Vagina (tissue), 2 donors: ENCODE results near the gene COTL1. TPM values are rescaled to one million over a fixed set of nuclear protein-coding genes. Genes with fewer than 3 reads are reported as not detected.

Experiments
- DNase-seq, 2 donors: peaks; one replicate each; pipeline ENCODE4 v3.0.0-alpha.2; 2017; ENCODE audit errors: extremely low spot score in 2 of 2
- H3K27ac ChIP-seq: fragments of 200-600 bp; sonication (generic); one replicate; pipeline ENCODE4 v1.5.1; 2019
- H3K27me3 ChIP-seq: fragments of 200-600 bp; sonication (generic); one replicate; pipeline ENCODE4 v1.5.1; 2019
- H3K36me3 ChIP-seq, 2 donors: fragments of 200-600 bp; sonication (generic); one replicate each; pipeline ENCODE4 v1.5.1; 2017 to 2019
- H3K4me1 ChIP-seq: fragments of 200-600 bp; sonication (generic); one replicate; pipeline ENCODE4 v1.5.1; 2019
- H3K4me3 ChIP-seq, 2 donors: fragments of 200-600 bp; sonication (generic); 1 replicate in 1 of 2; 2 replicates in 1 of 2; pipeline ENCODE4 v1.5.1; 2016 to 2019
- H3K9me3 ChIP-seq: fragments of 200-600 bp; sonication (generic); one replicate; pipeline ENCODE4 v1.5.1; 2019
- POLR2A ChIP-seq, 2 donors: fragments of 450-650 bp; IDR thresholded peaks; one replicate each; pipeline ENCODE4 v1.6.1; 2017; ENCODE audit warnings: antibody characterized with exemption in 2 of 2, mild to moderate bottlenecking in 2 of 2, moderate library complexity in 2 of 2
- POLR2AphosphoS5 ChIP-seq, 2 donors: sonication (generic); formaldehyde crosslinking; IDR thresholded peaks; one replicate each; pipeline ENCODE4 v1.9.0; 2017; ENCODE audit warnings: antibody characterized with exemption in 2 of 2, mild to moderate bottlenecking in 2 of 2, low read depth in 1 of 2; ENCODE audit not compliant: insufficient read depth in 1 of 2
- intact Hi-C: fragments of 100-400 bp; cut with DNase I; formaldehyde crosslinking; loops from one replicate; pipeline ENCODE4 v1.15.1; 2023
- total RNA-seq: library from RNA; depleted of rRNA; stranded (reverse); fragments of >200 nt; gene quantifications from one replicate; pipeline ENCODE4 v1.2.3, GENCODE V29; 2016
- TF ChIP-seq, protein P1 (sequence below), 3 experiments: fragments of 450-650 bp in 2 of 3; fragments of 200-600 bp in 1 of 3; sonication (generic) in 1 of 3; IDR thresholded peaks; one replicate each; pipeline ENCODE4 v1.5.1; 2017 to 2019; ENCODE audit warnings: antibody characterized with exemption in 3 of 3, mild to moderate bottlenecking in 2 of 3, moderate library complexity in 2 of 3

COTL1 gene
- total RNA-seq, 1 donor from 2014 or later, result 67.8 TPM

DNA sequence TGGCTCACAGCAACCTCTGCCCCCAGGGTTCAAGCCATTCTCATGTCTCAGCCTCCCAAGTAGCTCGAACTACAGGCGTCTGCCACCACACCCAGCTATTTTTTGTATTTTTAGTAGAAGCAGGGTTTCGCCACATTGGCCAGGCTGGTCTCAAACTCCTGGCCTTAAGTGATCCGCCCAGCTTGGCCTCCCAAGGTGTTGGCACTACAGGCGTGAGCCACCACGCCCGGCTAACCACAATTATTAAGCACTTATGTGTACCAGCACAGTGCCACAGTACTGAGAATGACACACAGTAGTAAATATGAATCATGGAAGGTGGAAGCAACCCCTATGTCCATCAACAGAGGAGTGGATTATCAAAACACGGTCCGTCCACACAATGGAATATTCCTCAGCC, 49.8 kb downstream of the COTL1 start:
- Histone ChIP-seq H3K27ac (no peak overlapping the region), H3K9me3 (no peaks in the 10 kb centered on the region), H3K4me3 (no peak overlapping the region), H3K36me3 (no peaks in the 10 kb centered on the region), H3K4me1 (no peaks in the 10 kb centered on the region), H3K27me3 (no peaks in the 10 kb centered on the region)
- intact Hi-C loops, result no loop called here
- TF ChIP-seq POLR2AphosphoS5 (IDR thresholded peaks at IDR 0.05; ENCODE audit: insufficient read depth in 1 of 2, low read depth in 1 of 2) (no peak), POLR2A (IDR thresholded peaks at IDR 0.05) (no peak)
- TF ChIP-seq, protein P1, sequence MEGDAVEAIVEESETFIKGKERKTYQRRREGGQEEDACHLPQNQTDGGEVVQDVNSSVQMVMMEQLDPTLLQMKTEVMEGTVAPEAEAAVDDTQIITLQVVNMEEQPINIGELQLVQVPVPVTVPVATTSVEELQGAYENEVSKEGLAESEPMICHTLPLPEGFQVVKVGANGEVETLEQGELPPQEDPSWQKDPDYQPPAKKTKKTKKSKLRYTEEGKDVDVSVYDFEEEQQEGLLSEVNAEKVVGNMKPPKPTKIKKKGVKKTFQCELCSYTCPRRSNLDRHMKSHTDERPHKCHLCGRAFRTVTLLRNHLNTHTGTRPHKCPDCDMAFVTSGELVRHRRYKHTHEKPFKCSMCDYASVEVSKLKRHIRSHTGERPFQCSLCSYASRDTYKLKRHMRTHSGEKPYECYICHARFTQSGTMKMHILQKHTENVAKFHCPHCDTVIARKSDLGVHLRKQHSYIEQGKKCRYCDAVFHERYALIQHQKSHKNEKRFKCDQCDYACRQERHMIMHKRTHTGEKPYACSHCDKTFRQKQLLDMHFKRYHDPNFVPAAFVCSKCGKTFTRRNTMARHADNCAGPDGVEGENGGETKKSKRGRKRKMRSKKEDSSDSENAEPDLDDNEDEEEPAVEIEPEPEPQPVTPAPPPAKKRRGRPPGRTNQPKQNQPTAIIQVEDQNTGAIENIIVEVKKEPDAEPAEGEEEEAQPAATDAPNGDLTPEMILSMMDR (IDR thresholded peaks at IDR 0.05), result no peak
- no peak for DNase-seq

DNA sequence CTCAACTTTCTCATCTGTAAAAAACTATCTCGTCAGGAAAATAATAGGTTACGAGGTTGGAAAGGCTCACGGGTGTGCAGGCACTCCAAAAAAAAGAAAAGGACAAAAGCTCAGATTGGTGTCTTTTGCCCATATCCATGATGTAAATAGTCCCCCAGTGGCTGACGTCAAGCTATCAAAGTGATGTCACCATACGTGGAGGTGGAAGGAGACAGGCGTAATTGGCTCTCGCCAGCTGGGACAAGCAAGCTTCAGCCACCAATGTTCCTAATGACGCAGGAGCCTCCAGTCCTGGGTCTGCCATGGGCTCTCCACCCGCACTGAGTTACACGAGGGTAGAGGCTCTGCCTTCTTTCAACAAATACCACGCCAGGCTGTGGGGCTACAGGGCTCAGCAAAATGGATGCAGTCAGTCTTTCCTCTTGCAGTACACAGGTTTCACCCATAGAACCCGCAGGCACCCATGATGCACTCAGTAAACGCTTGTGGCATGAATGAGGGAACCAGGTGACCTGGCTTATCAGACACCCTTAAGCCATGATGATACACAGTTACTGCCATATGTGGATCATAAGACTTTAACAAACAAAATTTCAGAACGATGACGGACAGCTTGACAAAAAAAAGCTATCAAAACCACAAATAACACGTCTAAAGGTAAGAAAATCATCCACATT, 50.5 kb downstream of the COTL1 start:
- no peak for DNase-seq
- intact Hi-C loops, result no loop called here
- H3K4me3 ChIP-seq, result no peak overlapping the region
- no peaks in the 10 kb centered on the region for H3K9me3 ChIP-seq
- TF ChIP-seq POLR2A (IDR thresholded peaks at IDR 0.05) (no peak), POLR2AphosphoS5 (IDR thresholded peaks at IDR 0.05; ENCODE audit: insufficient read depth in 1 of 2, low read depth in 1 of 2) (no peak)
- TF ChIP-seq, protein P1 (IDR thresholded peaks at IDR 0.05), result no peak
- no peaks in the 10 kb centered on the region for H3K27me3 ChIP-seq
- H3K4me1 ChIP-seq, result no peaks in the 10 kb centered on the region
- H3K27ac ChIP-seq, result no peak overlapping the region
- no peaks in the 10 kb centered on the region for H3K36me3 ChIP-seq

DNA sequence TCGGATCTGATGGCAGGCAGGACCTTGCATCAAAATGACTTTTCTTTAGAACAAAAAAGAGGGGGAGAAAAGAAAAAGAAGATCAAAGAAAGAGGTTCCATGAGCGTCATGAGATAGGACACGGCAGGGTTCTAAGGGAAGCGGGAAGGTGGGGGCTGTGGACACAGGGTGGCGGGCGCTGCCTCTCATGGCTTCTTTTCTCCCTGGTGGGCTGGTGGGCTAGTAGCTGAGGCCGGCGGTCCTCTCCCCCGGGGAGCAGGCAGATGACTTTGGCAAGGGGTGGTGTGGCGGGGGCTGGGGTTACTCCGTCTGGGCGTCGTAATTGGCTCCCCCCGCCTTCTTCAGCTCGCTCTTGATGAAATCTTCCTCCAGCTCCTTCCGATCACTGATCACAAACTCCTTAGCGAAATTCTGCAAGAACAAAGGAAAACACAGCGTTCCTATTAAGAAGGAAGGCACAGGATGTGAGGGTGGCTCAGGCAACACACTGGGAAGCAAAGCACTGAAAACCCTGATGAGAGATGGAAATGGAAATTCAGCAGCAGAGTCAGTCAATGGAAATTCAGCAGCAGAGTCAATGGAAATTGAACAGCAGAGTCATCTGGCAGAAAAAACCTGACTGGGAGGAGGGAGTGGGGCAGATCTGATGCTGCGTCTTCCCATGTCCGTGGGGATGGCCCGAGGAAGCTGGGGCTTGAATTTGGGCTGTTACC, 51.2 kb downstream of the COTL1 start:
- no peak overlapping the region for H3K4me3 ChIP-seq
- no peak overlapping the region for H3K27ac ChIP-seq
- H3K4me1 ChIP-seq, result no peaks in the 10 kb centered on the region
- intact Hi-C loops, result no loop called here
- no peaks in the 10 kb centered on the region for H3K9me3 ChIP-seq
- H3K27me3 ChIP-seq, result no peaks in the 10 kb centered on the region
- no peaks in the 10 kb centered on the region for H3K36me3 ChIP-seq
- TF ChIP-seq, protein P1 (IDR thresholded peaks at IDR 0.05), result no peak
- TF ChIP-seq POLR2AphosphoS5 (IDR thresholded peaks at IDR 0.05; ENCODE audit: insufficient read depth in 1 of 2, low read depth in 1 of 2) (no peak), POLR2A (IDR thresholded peaks at IDR 0.05) (no peak)
- DNase-seq, result no peak

DNA sequence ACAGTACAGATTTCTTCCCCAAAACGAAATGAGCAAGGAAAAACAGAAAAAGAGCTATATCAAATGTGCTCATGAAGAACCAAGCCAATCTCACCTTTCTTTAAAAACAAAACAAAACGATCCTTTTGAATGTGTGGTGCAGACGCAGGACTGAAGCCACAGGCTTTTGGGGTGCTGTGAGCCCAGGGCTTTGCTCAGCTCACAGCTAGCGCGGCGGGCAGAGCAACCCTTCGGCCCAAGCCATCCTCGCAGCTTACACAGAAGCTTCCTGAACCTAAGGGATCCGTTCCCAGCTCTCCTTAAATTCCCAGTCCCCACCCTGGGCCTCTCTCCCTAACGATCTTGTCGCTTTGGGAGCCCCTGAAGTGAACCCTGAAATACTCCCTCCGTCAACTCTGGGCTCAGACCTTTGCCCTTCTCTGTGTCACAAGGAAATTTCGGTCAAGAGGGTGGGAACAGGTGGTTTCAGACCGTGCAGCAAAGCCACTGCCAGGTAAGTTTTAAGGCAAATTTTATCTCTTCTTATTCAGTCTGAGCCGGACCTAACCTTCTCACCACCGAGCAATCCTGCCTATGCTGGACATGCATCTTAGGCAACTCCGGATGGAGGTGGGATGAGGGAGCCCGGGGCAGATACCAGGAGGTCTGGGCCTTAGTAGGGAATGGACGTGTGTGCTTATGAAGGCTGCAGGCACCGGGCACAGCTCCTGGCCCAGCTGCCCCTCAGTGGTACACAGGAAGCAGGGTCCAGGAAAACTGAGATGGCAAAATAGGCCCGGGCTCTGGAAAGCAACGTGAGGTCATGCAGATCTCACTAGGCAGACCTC, 52.0 kb downstream of the COTL1 start:
- intact Hi-C loops, result no loop called here
- no peaks in the 10 kb centered on the region for H3K4me1 ChIP-seq
- TF ChIP-seq POLR2AphosphoS5 (IDR thresholded peaks at IDR 0.05; ENCODE audit: insufficient read depth in 1 of 2, low read depth in 1 of 2), result no peak
- TF ChIP-seq, protein P1 (IDR thresholded peaks at IDR 0.05), result no peak
- no peak for TF ChIP-seq POLR2A (IDR thresholded peaks at IDR 0.05)

More for the DNA sequence above, 52.0 kb downstream of the COTL1 start:
- Histone ChIP-seq H3K36me3 (no peaks in the 10 kb centered on the region), H3K27me3 (no peaks in the 10 kb centered on the region), H3K9me3 (no peaks in the 10 kb centered on the region), H3K4me3 (no peak overlapping the region), H3K27ac (no peak overlapping the region)
- DNase-seq, result no peak
